ENCODE results near the gene MSI2. TPM values are rescaled to one million over a fixed set of nuclear protein-coding genes. Genes with fewer than 3 reads are reported as not detected.

The MSI2 gene
- total RNA-seq, 1 donor from 2014 or later = 23.1 TPM

GRCh38 chr17:57373048-57373447 lies 116.7 kb downstream of the MSI2 start:
- no peak overlapping the region for H3K27ac Mint-ChIP-seq (ENCODE audit: unreplicated experiment)
- no peak for TF ChIP-seq CTCF (IDR thresholded peaks at IDR 0.05)
- H3K4me3 Mint-ChIP-seq (ENCODE audit: unreplicated experiment) = no peak overlapping the region
- peaks cover 21% of the 10 kb centered on the region for H3K4me1 Mint-ChIP-seq (ENCODE audit: low read depth)
- peaks cover 6% of the 10 kb centered on the region for H3K9me3 Mint-ChIP-seq (ENCODE audit: low read depth)
- H3K27me3 Mint-ChIP-seq (ENCODE audit: low read depth) = no peaks in the 10 kb centered on the region
- DNase-seq (ENCODE audit: low spot score) = no peak
- peaks cover 1% of the 10 kb centered on the region for H3K36me3 Mint-ChIP-seq (ENCODE audit: low read depth)

GRCh38 chr17:57373756-57374155 lies 117.4 kb downstream of the MSI2 start:
- H3K4me1 Mint-ChIP-seq (ENCODE audit: low read depth) = peaks cover 21% of the 10 kb centered on the region
- no peaks in the 10 kb centered on the region for H3K27me3 Mint-ChIP-seq (ENCODE audit: low read depth)
- H3K9me3 Mint-ChIP-seq (ENCODE audit: low read depth) = peaks cover 6% of the 10 kb centered on the region
- no peak overlapping the region for H3K4me3 Mint-ChIP-seq (ENCODE audit: unreplicated experiment)
- DNase-seq (ENCODE audit: low spot score) = no peak
- no peak for TF ChIP-seq CTCF (IDR thresholded peaks at IDR 0.05)
- peaks cover 1% of the 10 kb centered on the region for H3K36me3 Mint-ChIP-seq (ENCODE audit: low read depth)
- no peak overlapping the region for H3K27ac Mint-ChIP-seq (ENCODE audit: unreplicated experiment)

GRCh38 chr17:57375040-57375769 lies 118.9 kb downstream of the MSI2 start:
- Mint-ChIP-seq H3K27ac (ENCODE audit: unreplicated experiment) (no peak overlapping the region), H3K27me3 (ENCODE audit: low read depth) (no peaks in the 10 kb centered on the region), H3K36me3 (ENCODE audit: low read depth) (peaks cover 1% of the 10 kb centered on the region), H3K4me3 (ENCODE audit: unreplicated experiment) (no peak overlapping the region), H3K4me1 (ENCODE audit: low read depth) (peaks cover 22% of the 10 kb centered on the region), H3K9me3 (ENCODE audit: low read depth) (peaks cover 6% of the 10 kb centered on the region)
- DNase-seq (ENCODE audit: low spot score) = no peak
- no peak for TF ChIP-seq CTCF (IDR thresholded peaks at IDR 0.05)

GRCh38 chr17:57375770-57376225 lies 119.5 kb downstream of the MSI2 start:
- H3K27ac Mint-ChIP-seq (ENCODE audit: unreplicated experiment) = no peak overlapping the region
- H3K4me3 Mint-ChIP-seq (ENCODE audit: unreplicated experiment) = no peak overlapping the region
- H3K4me1 Mint-ChIP-seq (ENCODE audit: low read depth) = peaks cover 18% of the 10 kb centered on the region
- H3K27me3 Mint-ChIP-seq (ENCODE audit: low read depth) = no peaks in the 10 kb centered on the region
- DNase-seq (ENCODE audit: low spot score) = no peak
- TF ChIP-seq CTCF (IDR thresholded peaks at IDR 0.05) = no peak
- H3K9me3 Mint-ChIP-seq (ENCODE audit: low read depth) = peaks cover 6% of the 10 kb centered on the region
- peaks cover 1% of the 10 kb centered on the region for H3K36me3 Mint-ChIP-seq (ENCODE audit: low read depth)

GRCh38 chr17:57377094-57377493 lies 120.8 kb downstream of the MSI2 start:
- no peak for TF ChIP-seq CTCF (IDR thresholded peaks at IDR 0.05)

More at GRCh38 chr17:57377094-57377493, 120.8 kb downstream of the MSI2 start:
- H3K4me3 Mint-ChIP-seq (ENCODE audit: unreplicated experiment) = no peak overlapping the region
- H3K4me1 Mint-ChIP-seq (ENCODE audit: low read depth) = peaks cover 17% of the 10 kb centered on the region
- H3K27me3 Mint-ChIP-seq (ENCODE audit: low read depth) = no peaks in the 10 kb centered on the region
- H3K27ac Mint-ChIP-seq (ENCODE audit: unreplicated experiment) = no peak overlapping the region
- DNase-seq (ENCODE audit: low spot score) = no peak
- H3K9me3 Mint-ChIP-seq (ENCODE audit: low read depth) = peaks cover 6% of the 10 kb centered on the region
- H3K36me3 Mint-ChIP-seq (ENCODE audit: low read depth) = peaks cover 1% of the 10 kb centered on the region

Measured in chondrocyte (in vitro differentiated cells).